Body of pancreas (tissue), 4 donors: ENCODE results near the gene ANGPTL4.

Source experiments
- CTCF ChIP-seq, 7 experiments: fragments of 450-650 bp in 4 of 7; fragments of 200-600 bp in 3 of 7; sonication (generic) in 3 of 7; IDR thresholded peaks; one replicate each; pipeline ENCODE4 v1.5.1; 2016 to 2019; ENCODE audit warnings: antibody characterized with exemption in 7 of 7
- POLR2A ChIP-seq, 3 donors: fragments of 450-650 bp; IDR thresholded peaks; one replicate each; pipeline ENCODE4 v1.6.1; 2016; ENCODE audit warnings: antibody characterized with exemption in 3 of 3, mild to moderate bottlenecking in 2 of 3

- no peak for TF ChIP-seq CTCF (IDR thresholded peaks at IDR 0.05)
- TF ChIP-seq POLR2A (IDR thresholded peaks at IDR 0.05), result no peak
These were observed 13.6 kb downstream of the ANGPTL4 start for GRCh38 chr19:8377598-8377997.
